ENCODE data around the gene CC2D2A. TPM values are rescaled to one million over a fixed set of nuclear protein-coding genes. Genes with fewer than 3 reads are reported as not detected.

The CC2D2A gene
- total RNA-seq, 2 experiments from 2014 or later, result not detected

- DNase-seq (ENCODE audit: low spot score), result no peak
- no peak overlapping the region for H3K4me2 ChIP-seq (ENCODE audit: low read length)
- H3K27ac ChIP-seq (ENCODE audit: low read depth, low read length, poor library complexity, severe bottlenecking), result no peak overlapping the region
- BruUV-seq (replicated peaks), result no TSS peak
- ChIA-PET POLR2A (interaction anchor here (1.5 kb wide), 1 partner anchor 26 kb away, joined by 4 read pairs; the partner anchor contains the start of gene CC2D2A), CTCF (ENCODE audit: unreplicated experiment) (no interaction called here)
- H3K79me2 ChIP-seq (ENCODE audit: insufficient read depth, low read depth, low read length), result no peaks in the 10 kb centered on the region
- H3K36me3 ChIP-seq (ENCODE audit: insufficient read depth, low read length), result no peaks in the 10 kb centered on the region
- intact Hi-C loops (cut with micrococcal nuclease; ENCODE audit: unreplicated experiment), result no loop called here
- no peaks in the 10 kb centered on the region for H3K4me1 ChIP-seq (ENCODE audit: insufficient read depth, low read length, poor library complexity, severe bottlenecking)
- no peak for TF ChIP-seq EZH2phosphoT487 (IDR thresholded peaks at IDR 0.05; ENCODE audit: borderline replicate concordance, low read depth, low read length)
- no peak for TF ChIP-seq CTCF (conservative IDR thresholded peaks at IDR 0.05; ENCODE audit: low read length)
- H3K9me3 ChIP-seq (ENCODE audit: low read length), result no peaks in the 10 kb centered on the region
- no peaks in the 10 kb centered on the region for H3K9me2 ChIP-seq (ENCODE audit: insufficient read depth, low read length)
- H2AFZ ChIP-seq (ENCODE audit: low read length), result no peak overlapping the region
- no peak overlapping the region for H3K4me3 ChIP-seq (ENCODE audit: low read depth, low read length, poor library complexity, severe bottlenecking)
- no peaks in the 10 kb centered on the region for H4K20me1 ChIP-seq (ENCODE audit: insufficient read depth, low read length)
These were observed 26.1 kb upstream of the CC2D2A start for GRCh38 chr4:15443371-15444160.

DNA sequence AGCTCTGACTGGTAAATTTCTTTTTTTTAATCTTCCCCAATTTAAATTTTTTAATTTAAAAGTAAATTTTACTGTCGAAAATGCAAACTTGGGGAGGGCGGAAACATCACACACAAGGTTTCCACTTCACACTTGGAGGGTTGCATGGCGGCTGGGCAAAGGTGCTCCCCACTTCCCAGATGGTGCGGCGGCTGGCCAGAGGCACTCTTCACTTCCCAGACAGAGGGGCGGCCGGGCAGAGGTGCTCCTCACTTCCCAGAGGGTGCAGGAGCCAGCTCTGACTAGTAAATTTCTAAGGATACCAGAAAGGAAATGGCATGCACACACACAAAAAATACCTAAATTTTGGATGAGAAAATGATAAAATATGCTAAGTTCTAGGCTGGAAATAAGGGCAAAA is 25.4 kb upstream of the CC2D2A start:
- no peaks in the 10 kb centered on the region for H3K4me1 ChIP-seq (ENCODE audit: insufficient read depth, low read length, poor library complexity, severe bottlenecking)
- no peak overlapping the region for H2AFZ ChIP-seq (ENCODE audit: low read length)
- intact Hi-C loops (cut with micrococcal nuclease; ENCODE audit: unreplicated experiment), result no loop called here
- ChIA-PET POLR2A (interaction anchor here (1.5 kb wide), 1 partner anchor 25 kb away, joined by 4 read pairs; the partner anchor contains the start of gene CC2D2A), CTCF (ENCODE audit: unreplicated experiment) (no interaction called here)
- no TSS peak for BruUV-seq (replicated peaks)
- TF ChIP-seq EZH2phosphoT487 (IDR thresholded peaks at IDR 0.05; ENCODE audit: borderline replicate concordance, low read depth, low read length), result no peak
- no peak overlapping the region for H3K4me2 ChIP-seq (ENCODE audit: low read length)
- no peak for DNase-seq (ENCODE audit: low spot score)
- no peaks in the 10 kb centered on the region for H4K20me1 ChIP-seq (ENCODE audit: insufficient read depth, low read length)
- no peaks in the 10 kb centered on the region for H3K36me3 ChIP-seq (ENCODE audit: insufficient read depth, low read length)
- no peak overlapping the region for H3K27ac ChIP-seq (ENCODE audit: low read depth, low read length, poor library complexity, severe bottlenecking)
- no peak overlapping the region for H3K4me3 ChIP-seq (ENCODE audit: low read depth, low read length, poor library complexity, severe bottlenecking)
- no peaks in the 10 kb centered on the region for H3K9me2 ChIP-seq (ENCODE audit: insufficient read depth, low read length)
- no peaks in the 10 kb centered on the region for H3K79me2 ChIP-seq (ENCODE audit: insufficient read depth, low read depth, low read length)
- H3K9me3 ChIP-seq (ENCODE audit: low read length), result no peaks in the 10 kb centered on the region

GRCh38 chr4:15444879-15445547 is 24.7 kb upstream of the CC2D2A start:
- Histone ChIP-seq H3K36me3 (ENCODE audit: insufficient read depth, low read length) (no peaks in the 10 kb centered on the region), H3K9me3 (ENCODE audit: low read length) (no peaks in the 10 kb centered on the region), H4K20me1 (ENCODE audit: insufficient read depth, low read length) (no peaks in the 10 kb centered on the region), H2AFZ (ENCODE audit: low read length) (no peak overlapping the region), H3K79me2 (ENCODE audit: insufficient read depth, low read depth, low read length) (no peaks in the 10 kb centered on the region), H3K27ac (ENCODE audit: low read depth, low read length, poor library complexity, severe bottlenecking) (no peak overlapping the region), H3K4me2 (ENCODE audit: low read length) (no peak overlapping the region), H3K9me2 (ENCODE audit: insufficient read depth, low read length) (no peaks in the 10 kb centered on the region), H3K4me1 (ENCODE audit: insufficient read depth, low read length, poor library complexity, severe bottlenecking) (no peaks in the 10 kb centered on the region), H3K4me3 (ENCODE audit: low read depth, low read length, poor library complexity, severe bottlenecking) (no peak overlapping the region)
- no peak for DNase-seq (ENCODE audit: low spot score)
- ChIA-PET CTCF (ENCODE audit: unreplicated experiment) (no interaction called here), POLR2A (no interaction called here)
- no TSS peak for BruUV-seq (replicated peaks)
- intact Hi-C loops (cut with micrococcal nuclease; ENCODE audit: unreplicated experiment), result no loop called here
- TF ChIP-seq CTCF (conservative IDR thresholded peaks at IDR 0.05; ENCODE audit: low read length), result no peak
- no peak for TF ChIP-seq EZH2phosphoT487 (IDR thresholded peaks at IDR 0.05; ENCODE audit: borderline replicate concordance, low read depth, low read length)
